ENCODE results near the gene TDRD9. TPM values are rescaled to one million over a fixed set of nuclear protein-coding genes. Genes with fewer than 3 reads are reported as not detected.

Gene TDRD9
- total and polyA plus RNA-seq, 2 experiments from 2014 or later: 0.73 to 1.3 TPM

DNA sequence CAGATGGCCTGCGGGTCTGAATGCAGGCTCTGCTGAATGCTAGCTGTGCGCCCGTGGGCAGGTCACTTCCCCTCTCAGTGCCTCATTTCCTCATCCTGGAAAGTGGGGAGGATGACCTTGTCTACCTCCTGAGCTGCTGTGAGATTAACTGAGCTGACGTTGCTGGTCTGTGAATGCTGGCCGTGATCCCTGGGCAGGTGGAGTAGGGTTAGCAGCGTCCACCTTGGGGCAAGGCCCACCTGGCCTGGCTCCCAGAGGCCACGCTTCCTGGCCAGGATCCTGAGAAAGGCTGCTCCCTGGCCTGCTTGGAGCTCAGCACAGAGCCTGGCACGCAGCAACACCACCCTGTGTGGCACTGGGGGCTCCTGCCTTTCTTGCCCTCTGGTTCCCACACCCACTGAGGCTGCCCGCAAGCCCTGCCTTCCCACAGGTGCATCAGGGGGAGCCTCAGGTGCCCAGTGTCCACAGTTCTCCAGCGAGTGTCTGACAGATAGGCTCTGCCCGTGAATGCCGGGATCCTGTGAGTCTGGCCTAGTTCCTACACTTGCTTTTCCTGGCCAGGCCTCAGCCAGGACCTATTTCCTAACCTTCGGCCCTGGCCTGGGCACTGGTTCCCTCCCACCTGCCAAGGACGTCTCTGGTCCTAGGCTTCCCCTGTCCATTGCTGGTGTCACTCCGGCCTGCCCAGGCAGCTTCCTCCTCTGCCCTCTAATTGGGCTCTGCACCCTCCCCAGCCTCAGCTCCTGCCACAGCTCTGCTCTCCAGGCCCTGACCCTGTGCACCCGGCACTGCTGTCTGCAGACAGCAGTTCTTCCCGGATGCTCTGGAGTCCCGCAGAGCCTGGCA, 37.2 kb upstream of the TDRD9 start:
- WGBS (ENCODE audit: low lambda C conversion rate, missing lambda C conversion rate): 92% methylated on average over 18 of the region's 18 CpGs
- no peaks in the 10 kb centered on the region for H3K36me3 ChIP-seq (replicated peaks; ENCODE audit: insufficient read depth, low read depth)
- no peak for DNase-seq (ENCODE audit: low spot score)
- TF ChIP-seq EZH2 (IDR thresholded peaks at IDR 0.05; ENCODE audit: borderline replicate concordance) (no peak), CTCF (IDR thresholded peaks at IDR 0.05; ENCODE audit: poor library complexity) (no peak), EZH2phosphoT487 (IDR thresholded peaks at IDR 0.05; ENCODE audit: low read depth, severe bottlenecking, unreplicated experiment) (no peak)
- H3K4me1 ChIP-seq (ENCODE audit: insufficient read depth): peaks cover 13% of the 10 kb centered on the region
- no peaks in the 10 kb centered on the region for H3K27me3 ChIP-seq
- H4K20me1 ChIP-seq (ENCODE audit: insufficient read depth, poor library complexity, severe bottlenecking): no peaks in the 10 kb centered on the region
- no peaks in the 10 kb centered on the region for H3K9me2 ChIP-seq (replicated peaks; ENCODE audit: insufficient read depth)
- no peak overlapping the region for H3K4me3 ChIP-seq
- no peaks in the 10 kb centered on the region for H3K79me2 ChIP-seq
- no peak overlapping the region for H3K27ac ChIP-seq
- no peaks in the 10 kb centered on the region for H3K9me3 ChIP-seq (ENCODE audit: low read depth)
- H3K4me2 ChIP-seq: no peak overlapping the region
- H2AFZ ChIP-seq: no peak overlapping the region

DNA sequence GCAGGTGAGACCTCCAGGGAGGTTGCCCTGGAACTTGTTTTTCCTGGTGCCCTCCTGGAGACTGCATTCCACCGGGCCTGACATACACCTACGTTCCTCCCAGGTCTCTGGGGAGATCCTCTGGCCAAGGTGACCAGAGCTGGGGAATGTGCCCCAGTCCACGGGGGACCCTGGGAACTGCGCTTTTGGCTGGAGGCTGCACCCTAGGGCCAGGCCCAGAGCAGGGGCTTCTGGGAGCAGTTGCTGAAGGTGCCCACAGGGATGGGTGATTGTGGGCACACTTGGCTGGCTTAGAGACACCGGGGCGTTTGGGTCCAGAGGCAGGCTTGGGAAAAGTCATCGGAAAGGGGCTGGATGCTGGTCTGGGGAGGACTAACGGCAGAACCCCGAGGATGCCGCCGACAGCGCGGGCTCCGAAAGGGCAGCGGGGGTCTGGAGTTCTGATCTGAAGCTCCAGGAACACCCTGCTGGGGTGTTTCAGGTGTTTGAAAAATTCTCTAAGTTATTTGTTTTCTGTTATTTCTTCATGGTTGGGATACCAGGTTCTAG, 36.5 kb upstream of the TDRD9 start:
- H3K36me3 ChIP-seq (replicated peaks; ENCODE audit: insufficient read depth, low read depth): no peaks in the 10 kb centered on the region
- 92% methylated on average over 15 of the region's 15 CpGs for WGBS (ENCODE audit: low lambda C conversion rate, missing lambda C conversion rate)
- no peaks in the 10 kb centered on the region for H4K20me1 ChIP-seq (ENCODE audit: insufficient read depth, poor library complexity, severe bottlenecking)
- no peak for DNase-seq (ENCODE audit: low spot score)
- no peak overlapping the region for H3K27ac ChIP-seq
- no peaks in the 10 kb centered on the region for H3K79me2 ChIP-seq
- no peaks in the 10 kb centered on the region for H3K27me3 ChIP-seq
- no peak overlapping the region for H2AFZ ChIP-seq
- H3K4me1 ChIP-seq (ENCODE audit: insufficient read depth): peaks cover 7% of the 10 kb centered on the region
- no peak overlapping the region for H3K4me2 ChIP-seq
- H3K9me2 ChIP-seq (replicated peaks; ENCODE audit: insufficient read depth): no peaks in the 10 kb centered on the region
- no peaks in the 10 kb centered on the region for H3K9me3 ChIP-seq (ENCODE audit: low read depth)
- no peak overlapping the region for H3K4me3 ChIP-seq
- TF ChIP-seq EZH2phosphoT487 (IDR thresholded peaks at IDR 0.05; ENCODE audit: low read depth, severe bottlenecking, unreplicated experiment) (no peak), EZH2 (IDR thresholded peaks at IDR 0.05; ENCODE audit: borderline replicate concordance) (no peak), CTCF (IDR thresholded peaks at IDR 0.05; ENCODE audit: poor library complexity) (no peak)

- DNase-seq (ENCODE audit: low spot score): no peak
These were observed 36.0 kb upstream of the TDRD9 start for GRCh38 chr14:103892247-103892646.

More at GRCh38 chr14:103892247-103892646, 36.0 kb upstream of the TDRD9 start:
- Histone ChIP-seq H3K9me2 (replicated peaks; ENCODE audit: insufficient read depth) (no peaks in the 10 kb centered on the region), H4K20me1 (ENCODE audit: insufficient read depth, poor library complexity, severe bottlenecking) (no peaks in the 10 kb centered on the region), H3K9me3 (ENCODE audit: low read depth) (no peaks in the 10 kb centered on the region), H2AFZ (no peak overlapping the region), H3K27ac (no peak overlapping the region), H3K27me3 (no peaks in the 10 kb centered on the region), H3K4me2 (no peak overlapping the region), H3K36me3 (replicated peaks; ENCODE audit: insufficient read depth, low read depth) (no peaks in the 10 kb centered on the region), H3K4me3 (no peak overlapping the region), H3K79me2 (no peaks in the 10 kb centered on the region), H3K4me1 (ENCODE audit: insufficient read depth) (peaks cover 8% of the 10 kb centered on the region)
- WGBS (ENCODE audit: low lambda C conversion rate, missing lambda C conversion rate): 91% methylated on average over 8 of the region's 8 CpGs
- TF ChIP-seq EZH2 (IDR thresholded peaks at IDR 0.05; ENCODE audit: borderline replicate concordance): no peak
- no peak for TF ChIP-seq EZH2phosphoT487 (IDR thresholded peaks at IDR 0.05; ENCODE audit: low read depth, severe bottlenecking, unreplicated experiment)
- TF ChIP-seq CTCF (IDR thresholded peaks at IDR 0.05; ENCODE audit: poor library complexity): no peak

Data from hepatocyte (in vitro differentiated cells).